PFSK-1 (cell line): Measurements from ENCODE around the gene CENPM.

Source experiments
- POLR2AphosphoS5 ChIP-seq: IDR thresholded peaks from 2 replicates; pipeline ENCODE4 v1.6.1; 2012; ENCODE audit warnings: low read depth, mild to moderate bottlenecking, control low read depth, low read length, moderate library complexity
- REST ChIP-seq, 2 experiments: IDR thresholded peaks; 2 replicates each; pipeline versions ENCODE4 v1.6.1 to v1.8.0; 2011 to 2012; ENCODE audit warnings: low read depth in 2 of 2, low read length in 2 of 2, control low read depth in 1 of 2, inconsistent platforms in 1 of 2, mild to moderate bottlenecking in 1 of 2, moderate library complexity in 1 of 2; ENCODE audit not compliant: insufficient read depth in 1 of 2
- SIN3A ChIP-seq: IDR thresholded peaks from 2 replicates; pipeline ENCODE4 v1.6.1; 2012; ENCODE audit warnings: mild to moderate bottlenecking, low read length, moderate library complexity, borderline replicate concordance; ENCODE audit not compliant: insufficient read depth
- TAF1 ChIP-seq: IDR thresholded peaks from 2 replicates; pipeline ENCODE4 v1.6.1; 2012; ENCODE audit warnings: low read length, control low read depth, borderline replicate concordance; ENCODE audit not compliant: insufficient read depth

- TF ChIP-seq POLR2AphosphoS5 (no peak), REST (IDR thresholded peaks at IDR 0.05; ENCODE audit: insufficient read depth in 1 of 2, low read depth in 2 of 2, low read length in 2 of 2) (no peak), SIN3A (no peak), TAF1 (no peak)
Measured at GRCh38 chr22:41992496-41992895, 45.5 kb upstream of the CENPM start.
